ENCODE data around the gene ERGIC1. TPM values are rescaled to one million over a fixed set of nuclear protein-coding genes. Genes with fewer than 3 reads are reported as not detected.

ERGIC1 gene
- total and polyA plus RNA-seq, 2 of the 8 experiments (the other 6 are each of a cell fraction or from before 2014, with no cell fraction given): 95.3 to 106 TPM

DNA sequence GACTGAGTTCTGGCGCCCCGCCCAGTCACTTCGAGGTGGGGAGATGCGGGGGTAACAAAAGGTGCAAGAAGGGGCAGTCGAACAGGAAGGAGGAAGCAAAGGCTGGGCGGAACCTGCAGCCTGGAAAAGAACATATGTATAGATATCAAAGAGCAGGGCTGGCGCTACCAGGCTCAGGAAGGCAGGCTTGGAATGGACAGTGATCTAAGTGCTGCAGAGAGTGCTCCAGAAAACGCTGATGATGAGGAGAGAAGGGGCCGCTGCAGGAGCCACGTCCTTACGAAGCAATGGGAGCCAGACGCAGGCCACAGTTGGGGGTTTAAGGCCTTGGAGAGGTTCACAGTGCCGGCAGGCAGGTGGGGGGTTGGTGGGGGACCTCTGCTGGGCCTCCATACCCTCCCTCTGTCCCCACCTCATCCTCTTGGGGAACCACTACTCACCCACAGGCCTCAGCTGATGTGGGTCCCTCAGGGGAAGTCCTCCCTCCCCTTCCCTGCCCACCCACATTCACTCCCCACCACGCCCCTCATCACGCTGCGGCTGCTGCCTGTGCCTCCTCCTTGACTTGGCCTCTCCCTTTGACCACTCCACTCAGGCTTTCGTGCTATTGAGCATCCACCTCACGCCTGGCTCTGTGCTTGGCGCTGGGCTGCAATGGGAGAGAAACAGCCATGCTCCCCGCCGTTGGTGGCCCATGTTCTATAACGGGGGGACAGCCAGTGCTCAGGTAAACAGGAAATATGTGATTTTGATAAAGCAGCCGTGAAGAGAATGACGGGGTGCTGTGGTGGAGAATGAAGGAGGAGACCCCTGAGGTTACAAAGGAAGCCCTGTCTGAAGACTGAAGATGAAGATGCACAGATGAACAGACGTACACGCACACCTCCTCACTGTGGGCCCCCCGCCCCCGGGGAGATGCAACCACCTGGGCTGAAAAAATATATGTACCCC lies 84.6 kb downstream of the ERGIC1 start:
- Histone ChIP-seq H3K36me3 (ENCODE audit: control insufficient read depth in 2 of 4, insufficient read depth in 4 of 4, low read length in 3 of 4) (peaks cover 14 to 42% (median 21%) of the 10 kb centered on the region in 4 experiments), H3K9me3 (ENCODE audit: insufficient read depth in 2 of 2, low read depth in 1 of 2, low read length in 1 of 2) (no peaks in the 10 kb centered on the region), H3K4me2 (ENCODE audit: insufficient read depth in 1 of 2, low read depth in 2 of 2, low read length in 2 of 2) (no peak overlapping the region), H3K14ac (ENCODE audit: insufficient read length) (no peak overlapping the region), H3K27me3 (replicated peaks in 1 of 4; ENCODE audit: control insufficient read depth in 3 of 4, extremely low read depth in 1 of 4, insufficient read depth in 3 of 4, low read length in 3 of 4) (no peaks in the 10 kb centered on the region), H3K27ac (ENCODE audit: low read depth, low read length) (no peak overlapping the region), H2BK120ac (replicated peaks; ENCODE audit: low read depth, low read length) (no peak overlapping the region), H3K9ac (replicated peaks in 1 of 4; ENCODE audit: extremely low read depth in 1 of 4, low read depth in 3 of 4, low read length in 3 of 4) (no peak overlapping the region), H2AFZ (ENCODE audit: low read length) (no peak overlapping the region), H2BK5ac (ENCODE audit: low read depth, low read length) (no peak overlapping the region), H3K56ac (replicated peaks; ENCODE audit: insufficient read length, low read depth, low read length) (no peak overlapping the region), H4K20me1 (replicated peaks in 1 of 2; ENCODE audit: control insufficient read depth in 1 of 2, insufficient read depth in 2 of 2, low read length in 2 of 2) (peaks cover 3 to 5% of the 10 kb centered on the region in 2 experiments), H4K91ac (replicated peaks; ENCODE audit: insufficient read length, low read length) (no peak overlapping the region), H2AK5ac (ENCODE audit: low read depth, low read length) (no peak overlapping the region), H3K4me3 (ENCODE audit: extremely low read depth in 1 of 4, insufficient read depth in 2 of 4, low read depth in 3 of 4, low read length in 4 of 4) (no peak overlapping the region), H4K5ac (ENCODE audit: insufficient read length, low read depth, low read length) (no peak overlapping the region), H2BK12ac (ENCODE audit: low read depth, low read length) (no peak overlapping the region), H3K79me2 (ENCODE audit: control insufficient read depth in 1 of 2, insufficient read depth in 2 of 2, low read length in 2 of 2) (no peaks in the 10 kb centered on the region), H2BK15ac (ENCODE audit: low read length) (no peak overlapping the region), H3K23me2 (ENCODE audit: low read depth, low read length) (no peaks in the 10 kb centered on the region), H2BK20ac (ENCODE audit: low read length) (no peak overlapping the region), H3K4ac (replicated peaks; ENCODE audit: insufficient read length, low read depth, low read length) (no peak overlapping the region), H4K8ac (ENCODE audit: extremely low read depth, insufficient read depth, low read length) (no peak overlapping the region; the same call in 1 of the 2 replicates), H3K79me1 (ENCODE audit: low read depth, low read length) (no peaks in the 10 kb centered on the region), H3K23ac (ENCODE audit: insufficient read length) (no peak overlapping the region), H3K18ac (ENCODE audit: extremely low read depth, low read length) (no peak overlapping the region), H3K4me1 (replicated peaks in 1 of 4; ENCODE audit: control insufficient read depth in 3 of 4, insufficient read depth in 4 of 4, low read length in 3 of 4) (no peaks in the 10 kb centered on the region; a peak in 2 of 7 replicates)
- CTCF ChIA-PET (ENCODE audit: partially characterized antibody): no interaction called here
- WGBS, 2 experiments (ENCODE audit: extremely low coverage in 1 of 2, insufficient coverage in 1 of 2, insufficient read length in 1 of 2, insufficient replicate concordance in 2 of 2, low coverage in 1 of 2, low lambda C conversion rate in 2 of 2, missing lambda C conversion rate in 1 of 2): 89% methylated on average over 27 of the region's 28 CpGs; no CpG with 5 or more reads in 1 of the 2 experiments
- POLR2A ChIA-PET (ENCODE audit: partially characterized antibody): no interaction called here
- no peak for FAIRE-seq
- DNase-seq (ENCODE audit: low read depth in 1 of 2, low spot score in 2 of 2): no peak
- no peak for TF ChIP-seq TCF12 (IDR thresholded peaks at IDR 0.05; ENCODE audit: low read depth, low read length)
- TF ChIP-seq RXRA (IDR thresholded peaks at IDR 0.05; ENCODE audit: insufficient read depth, low read depth, low read length): no peak
